ENCODE results near the gene HINT3. TPM values are rescaled to one million over a fixed set of nuclear protein-coding genes. Genes with fewer than 3 reads are reported as not detected.
"Not testable (repeated sequence)": the region's sequence is repeated elsewhere in the genome, so short reads cannot be mapped to it uniquely, and the experiment has no call there.

The HINT3 gene
- total and polyA plus RNA-seq, 9 donors: 22.4 to 31.1 (median 27.0) TPM

DNA sequence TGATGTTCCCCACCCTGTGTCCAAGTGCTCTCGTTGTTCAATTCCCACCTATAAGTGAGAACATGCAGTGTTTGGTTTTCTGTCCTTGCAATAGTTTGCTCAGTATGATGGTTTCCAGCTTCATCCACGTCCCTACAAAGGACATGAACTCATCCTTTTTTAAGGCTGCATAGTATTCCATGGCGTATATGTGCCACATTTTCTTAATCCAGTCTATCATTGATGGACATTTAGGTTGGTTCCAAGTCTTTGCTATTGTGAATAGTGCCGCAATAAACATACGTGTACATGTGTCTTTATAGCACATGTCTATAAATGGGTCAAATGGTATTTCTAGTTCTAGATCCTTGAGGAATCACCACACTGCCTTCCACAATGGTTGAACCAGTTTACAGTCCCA lies 21.1 kb upstream of the HINT3 start:
- not testable (repeated sequence) for H3K27ac ChIP-seq (ENCODE audit: low read length); H3K27me3 ChIP-seq (ENCODE audit: control insufficient read depth, insufficient read depth, low read length); H3K4me1 ChIP-seq (ENCODE audit: control insufficient read depth, insufficient read depth, low read length); H3K36me3 ChIP-seq (ENCODE audit: control insufficient read depth, insufficient read depth, low read length); H3K4me3 ChIP-seq (ENCODE audit: low read length); DNase-seq; H3K9me3 ChIP-seq (replicated peaks; ENCODE audit: control insufficient read depth, low read depth, low read length)
- no CpG with 5 or more reads among the region's 5 CpGs for WGBS (ENCODE audit: insufficient coverage)

DNA sequence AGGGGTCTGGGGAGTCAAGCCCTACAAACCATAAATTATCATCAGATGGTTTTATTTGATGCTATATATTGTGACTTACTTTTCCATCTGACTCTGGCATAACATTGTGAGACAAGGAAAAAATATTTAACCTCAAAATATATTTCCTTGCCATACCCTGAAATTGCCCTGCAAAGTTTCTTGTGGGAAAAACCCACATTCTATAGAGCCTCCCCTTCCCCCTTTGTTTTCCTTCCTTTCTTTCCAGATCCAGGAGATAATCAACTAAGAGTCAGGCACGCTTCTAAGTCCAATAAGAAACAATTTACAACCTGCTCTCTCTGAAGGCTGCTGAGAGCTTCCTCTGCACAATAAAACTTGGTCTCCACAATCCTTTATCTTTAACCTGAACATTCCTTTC lies 17.5 kb upstream of the HINT3 start:
- Histone ChIP-seq H3K9me3 (replicated peaks; ENCODE audit: control insufficient read depth, low read depth, low read length) (no peaks in the 10 kb centered on the region), H3K4me3 (ENCODE audit: low read length) (no peak overlapping the region), H3K36me3 (ENCODE audit: control insufficient read depth, insufficient read depth, low read length) (no peaks in the 10 kb centered on the region), H3K27ac (ENCODE audit: low read length) (no peak overlapping the region), H3K27me3 (ENCODE audit: control insufficient read depth, insufficient read depth, low read length) (no peaks in the 10 kb centered on the region), H3K4me1 (ENCODE audit: control insufficient read depth, insufficient read depth, low read length) (no peaks in the 10 kb centered on the region)
- WGBS (ENCODE audit: insufficient coverage): no CpG with 5 or more reads among the region's 1 CpG
- DNase-seq: no peak

DNA sequence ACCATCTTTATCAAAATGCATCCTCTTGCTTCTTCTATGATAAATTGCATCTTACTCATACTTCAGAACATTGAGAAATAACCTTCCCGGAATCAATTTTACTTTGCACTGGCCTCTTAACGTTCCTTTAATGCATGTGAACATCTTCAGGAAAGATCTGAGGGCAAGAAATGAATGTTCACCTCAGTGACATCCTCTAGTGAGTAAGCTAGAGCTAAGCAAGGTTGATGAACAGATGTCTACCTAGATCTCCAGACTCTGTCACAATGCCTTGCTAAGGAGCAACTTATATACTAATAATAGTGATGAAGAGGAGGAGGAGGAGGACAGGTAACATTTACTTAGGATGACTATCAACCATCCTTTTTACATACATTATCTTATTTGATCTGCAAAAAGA lies 16.8 kb upstream of the HINT3 start:
- DNase-seq: no peak
- no peak overlapping the region for H3K27ac ChIP-seq (ENCODE audit: low read length)
- H3K36me3 ChIP-seq (ENCODE audit: control insufficient read depth, insufficient read depth, low read length): no peaks in the 10 kb centered on the region
- H3K9me3 ChIP-seq (replicated peaks; ENCODE audit: control insufficient read depth, low read depth, low read length): no peaks in the 10 kb centered on the region
- H3K4me3 ChIP-seq (ENCODE audit: low read length): no peak overlapping the region
- no peaks in the 10 kb centered on the region for H3K4me1 ChIP-seq (ENCODE audit: control insufficient read depth, insufficient read depth, low read length)
- no CpG with 5 or more reads among the region's 2 CpGs for WGBS (ENCODE audit: insufficient coverage)
- no peaks in the 10 kb centered on the region for H3K27me3 ChIP-seq (ENCODE audit: control insufficient read depth, insufficient read depth, low read length)

DNA sequence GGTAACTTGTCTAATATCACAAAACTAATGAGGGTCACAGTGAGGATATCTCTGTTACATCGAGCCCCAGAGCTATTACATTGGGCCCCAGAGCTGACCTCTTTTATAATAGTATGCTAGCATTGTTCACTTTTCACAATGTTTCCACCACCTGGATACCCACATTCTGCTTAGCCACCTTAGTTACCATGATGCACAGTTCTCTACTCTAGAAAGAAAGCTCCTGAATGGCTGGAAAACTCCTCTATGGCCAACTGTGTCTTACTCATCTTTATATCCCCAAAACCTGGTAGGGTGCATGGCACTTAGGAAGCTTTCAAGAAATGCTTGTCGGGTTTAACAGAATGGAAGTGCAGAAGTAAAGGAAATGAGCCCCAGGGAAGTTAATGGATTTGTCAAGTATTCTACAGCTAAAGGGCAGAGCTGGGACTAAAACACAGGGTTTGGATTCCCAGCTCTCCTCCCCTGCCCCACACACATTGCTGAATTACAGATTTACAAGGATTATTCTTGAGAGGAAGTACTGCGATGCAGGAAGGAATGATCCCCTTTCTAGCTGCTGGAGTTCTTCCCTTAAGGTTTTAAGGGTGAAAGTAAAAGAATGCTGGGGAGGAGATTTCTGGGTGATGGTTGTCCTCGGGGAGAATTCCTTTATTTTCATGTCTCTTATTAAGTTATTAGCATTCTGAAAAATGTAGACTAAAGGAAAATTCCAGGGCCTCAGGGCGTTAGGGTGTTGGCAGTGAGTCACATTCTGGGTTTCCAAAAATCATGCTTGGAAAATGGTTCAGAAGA lies 16.1 kb upstream of the HINT3 start:
- H3K27me3 ChIP-seq (ENCODE audit: control insufficient read depth, insufficient read depth, low read length): no peaks in the 10 kb centered on the region
- H3K9me3 ChIP-seq (replicated peaks; ENCODE audit: control insufficient read depth, low read depth, low read length): no peaks in the 10 kb centered on the region
- no CpG with 5 or more reads among the region's 5 CpGs for WGBS (ENCODE audit: insufficient coverage)
- H3K4me3 ChIP-seq (ENCODE audit: low read length): no peak overlapping the region
- H3K4me1 ChIP-seq (ENCODE audit: control insufficient read depth, insufficient read depth, low read length): no peaks in the 10 kb centered on the region
- H3K27ac ChIP-seq (ENCODE audit: low read length): no peak overlapping the region
- no peaks in the 10 kb centered on the region for H3K36me3 ChIP-seq (ENCODE audit: control insufficient read depth, insufficient read depth, low read length)
- DNase-seq: no peak

DNA sequence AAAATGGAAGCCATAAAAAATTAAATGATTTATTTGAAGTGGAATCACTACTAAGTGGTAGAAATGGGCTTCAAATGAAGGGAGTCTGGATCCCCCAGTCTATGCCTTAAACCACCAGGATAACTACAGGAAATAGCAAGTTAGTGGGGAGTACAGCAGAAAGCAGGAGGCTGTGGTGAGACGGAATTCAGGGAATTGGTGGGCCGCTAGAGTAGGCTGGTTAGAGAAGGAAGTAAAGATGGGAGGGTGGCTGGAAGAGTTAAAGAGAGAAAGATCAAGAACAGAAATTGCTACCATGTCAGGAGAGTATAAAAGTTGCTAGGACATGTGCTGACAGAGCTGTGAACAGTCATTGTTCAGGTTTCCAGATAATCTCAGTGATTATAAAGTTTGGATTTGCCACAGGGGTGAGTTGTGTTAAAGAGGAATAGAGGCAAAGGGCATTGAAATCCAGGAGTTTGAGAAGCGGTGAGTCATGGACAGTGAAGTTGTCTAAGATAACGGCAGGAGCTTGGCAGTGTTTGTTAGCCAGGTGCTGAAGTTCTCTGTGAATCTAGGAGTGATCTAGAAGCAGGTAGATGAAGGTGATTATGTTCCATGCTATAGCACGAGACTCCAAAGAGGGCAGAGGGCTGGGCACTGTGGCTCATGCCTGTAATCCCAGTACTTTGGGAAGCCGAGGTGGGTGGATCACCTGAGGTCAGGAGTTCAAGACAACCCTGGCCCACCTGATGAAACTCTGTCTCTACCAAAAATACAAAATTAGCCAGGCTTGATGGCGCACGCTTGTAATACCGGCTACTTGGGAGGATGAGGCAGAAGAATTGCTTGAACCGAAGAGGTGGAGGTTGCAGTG lies 13.7 kb upstream of the HINT3 start:
- 76% methylated on average over 6 of the region's 10 CpGs for WGBS (ENCODE audit: insufficient coverage)

DNA sequence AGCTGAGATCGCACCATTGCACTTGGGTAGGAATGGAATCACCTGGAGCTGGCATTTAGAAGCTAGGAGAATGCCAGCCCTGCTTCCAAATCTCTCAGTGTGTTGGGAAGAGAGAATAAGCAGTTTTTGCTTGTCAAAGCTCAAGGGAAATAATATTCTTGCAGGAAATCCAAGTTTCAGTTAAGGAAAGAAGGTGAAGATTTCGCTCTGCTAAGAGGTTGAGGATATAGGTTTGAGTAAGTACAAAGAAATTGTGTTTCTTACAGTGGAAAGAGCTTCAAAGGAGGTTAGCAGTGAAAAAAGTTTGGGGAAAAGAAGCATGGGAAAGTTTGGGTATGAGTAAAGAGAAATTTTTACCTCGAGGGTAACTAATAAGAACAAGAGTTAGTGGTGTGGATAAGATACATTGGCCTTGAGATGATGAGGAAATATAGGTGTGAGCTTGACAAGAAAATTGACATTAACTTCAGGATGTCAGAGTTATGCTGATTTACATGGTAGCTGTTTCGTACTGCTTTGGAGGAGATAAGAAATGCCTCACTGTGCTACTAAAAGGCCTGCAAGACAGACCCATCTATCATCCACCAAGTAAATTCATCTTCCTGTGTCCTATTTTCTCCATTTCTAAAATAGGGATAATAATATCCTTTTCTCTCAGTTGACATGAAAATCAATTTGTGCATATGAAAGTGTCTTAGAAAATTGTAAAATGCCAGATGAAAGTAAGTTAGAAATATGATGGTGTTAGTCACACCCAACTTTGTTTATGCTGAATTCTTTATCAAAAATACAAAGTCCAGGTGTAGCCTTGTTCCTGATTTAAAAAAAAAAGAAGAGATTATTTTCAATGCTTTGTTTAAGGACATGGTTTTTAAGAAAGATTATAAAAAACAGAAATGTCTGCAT lies 12.8 kb upstream of the HINT3 start:
- Histone ChIP-seq H3K4me1 (ENCODE audit: control insufficient read depth, insufficient read depth, low read length) (no peaks in the 10 kb centered on the region), H3K4me3 (ENCODE audit: low read length) (no peak overlapping the region), H3K9me3 (replicated peaks; ENCODE audit: control insufficient read depth, low read depth, low read length) (no peaks in the 10 kb centered on the region), H3K27ac (ENCODE audit: low read length) (peak overlapping the region; percentile 38), H3K36me3 (ENCODE audit: control insufficient read depth, insufficient read depth, low read length) (no peaks in the 10 kb centered on the region), H3K27me3 (ENCODE audit: control insufficient read depth, insufficient read depth, low read length) (no peaks in the 10 kb centered on the region)
- no peak for DNase-seq
- WGBS (ENCODE audit: insufficient coverage): 82% methylated on average over 3 of the region's 4 CpGs

More for the DNA sequence above, 13.7 kb upstream of the HINT3 start:
- H3K4me1 ChIP-seq (ENCODE audit: control insufficient read depth, insufficient read depth, low read length): no peaks in the 10 kb centered on the region
- H3K4me3 ChIP-seq (ENCODE audit: low read length): no peak overlapping the region
- H3K36me3 ChIP-seq (ENCODE audit: control insufficient read depth, insufficient read depth, low read length): no peaks in the 10 kb centered on the region
- H3K27ac ChIP-seq (ENCODE audit: low read length): no peak overlapping the region
- DNase-seq: no peak
- H3K9me3 ChIP-seq (replicated peaks; ENCODE audit: control insufficient read depth, low read depth, low read length): no peaks in the 10 kb centered on the region
- H3K27me3 ChIP-seq (ENCODE audit: control insufficient read depth, insufficient read depth, low read length): no peaks in the 10 kb centered on the region

DNA sequence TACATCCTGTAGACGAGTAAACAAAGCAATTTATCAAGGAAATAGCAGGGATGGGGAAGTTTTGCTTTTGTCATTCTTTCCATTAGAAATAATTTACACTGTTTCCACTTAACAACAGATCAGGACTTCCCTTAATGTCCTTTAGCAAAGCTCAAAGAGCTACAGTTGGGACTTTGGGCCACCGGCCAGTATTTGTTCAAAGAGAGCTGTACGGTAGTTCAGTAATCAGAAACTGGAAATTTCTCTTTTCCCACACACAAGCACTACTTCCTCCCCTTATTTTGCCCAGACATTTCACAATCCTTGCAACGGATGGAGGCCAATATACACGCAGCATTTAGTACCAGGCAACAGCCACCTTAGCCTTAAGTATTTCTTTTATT lies 12.1 kb upstream of the HINT3 start:
- WGBS (ENCODE audit: insufficient coverage): 80% methylated on average over 1 of the region's 5 CpGs
- H3K4me1 ChIP-seq (ENCODE audit: control insufficient read depth, insufficient read depth, low read length): no peaks in the 10 kb centered on the region

DNA sequence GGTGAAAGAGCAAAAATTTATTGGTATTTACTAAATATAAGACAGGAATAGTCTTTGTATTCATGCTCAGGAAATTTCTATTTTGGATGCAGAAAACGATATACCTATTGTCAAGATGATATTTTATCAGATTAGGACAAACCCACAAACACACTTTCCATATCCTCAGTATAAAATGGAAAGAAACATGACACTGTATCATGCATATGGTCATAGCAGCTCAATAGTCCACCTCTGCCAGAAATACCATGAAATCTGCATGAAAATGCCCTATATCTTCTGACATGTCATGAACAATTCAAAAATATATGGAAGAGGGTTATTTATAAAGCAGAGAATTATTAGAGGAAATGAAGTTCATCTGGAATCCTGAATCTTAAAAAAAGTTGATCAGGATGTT lies 11.7 kb upstream of the HINT3 start:
- H3K9me3 ChIP-seq (replicated peaks; ENCODE audit: control insufficient read depth, low read depth, low read length): no peaks in the 10 kb centered on the region
- no peaks in the 10 kb centered on the region for H3K4me1 ChIP-seq (ENCODE audit: control insufficient read depth, insufficient read depth, low read length)
- no peaks in the 10 kb centered on the region for H3K27me3 ChIP-seq (ENCODE audit: control insufficient read depth, insufficient read depth, low read length)
- H3K27ac ChIP-seq (ENCODE audit: low read length): peak overlapping the region; percentile 56
- no peak for DNase-seq
- H3K36me3 ChIP-seq (ENCODE audit: control insufficient read depth, insufficient read depth, low read length): no peaks in the 10 kb centered on the region
- no CpG with 5 or more reads among the region's 1 CpG for WGBS (ENCODE audit: insufficient coverage)
- no peak overlapping the region for H3K4me3 ChIP-seq (ENCODE audit: low read length)

More for the DNA sequence above, 12.1 kb upstream of the HINT3 start:
- peak overlapping the region; percentile 56 for H3K27ac ChIP-seq (ENCODE audit: low read length)
- peak; percentile 80 for DNase-seq
- H3K27me3 ChIP-seq (ENCODE audit: control insufficient read depth, insufficient read depth, low read length): no peaks in the 10 kb centered on the region
- H3K36me3 ChIP-seq (ENCODE audit: control insufficient read depth, insufficient read depth, low read length): no peaks in the 10 kb centered on the region
- H3K4me3 ChIP-seq (ENCODE audit: low read length): no peak overlapping the region
- H3K9me3 ChIP-seq (replicated peaks; ENCODE audit: control insufficient read depth, low read depth, low read length): no peaks in the 10 kb centered on the region

DNA sequence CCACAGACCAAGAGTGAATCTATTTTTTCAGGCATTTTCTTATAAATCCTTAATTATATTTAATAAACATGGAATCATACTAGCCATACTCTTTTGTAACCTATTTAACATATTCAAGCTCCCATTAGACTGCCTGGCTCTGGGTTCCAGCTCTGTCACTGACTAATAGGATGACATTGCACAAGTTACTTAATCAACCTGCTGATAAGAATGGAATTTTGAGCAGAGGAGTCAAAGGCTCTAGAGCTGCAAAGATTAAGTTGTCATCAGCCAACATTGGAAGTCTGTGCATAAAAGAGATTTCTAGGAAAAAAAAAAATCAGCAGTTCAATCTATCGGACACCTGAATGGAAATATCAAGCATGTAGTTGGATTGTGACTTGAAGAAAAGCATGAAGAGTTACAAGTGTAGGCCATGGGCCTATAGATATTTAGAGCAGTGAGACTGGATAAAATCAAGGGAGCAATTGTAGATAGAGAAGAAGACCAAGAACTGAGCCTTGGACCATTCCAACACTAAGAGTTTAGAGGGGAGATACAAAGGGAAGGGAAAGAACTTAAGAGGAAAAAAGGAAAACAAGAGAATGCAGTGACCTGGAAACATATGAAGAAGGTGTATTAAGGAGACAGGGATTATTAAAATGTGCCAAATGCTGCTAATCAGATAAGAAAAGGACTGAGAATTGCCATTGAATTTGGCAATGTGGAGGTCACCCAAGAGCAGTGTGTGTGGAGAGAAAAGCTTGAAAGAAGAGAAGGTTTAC lies 11.0 kb upstream of the HINT3 start:
- Histone ChIP-seq H3K9me3 (replicated peaks; ENCODE audit: control insufficient read depth, low read depth, low read length) (no peaks in the 10 kb centered on the region), H3K4me1 (ENCODE audit: control insufficient read depth, insufficient read depth, low read length) (no peaks in the 10 kb centered on the region), H3K36me3 (ENCODE audit: control insufficient read depth, insufficient read depth, low read length) (no peaks in the 10 kb centered on the region), H3K27ac (ENCODE audit: low read length) (no peak overlapping the region), H3K4me3 (ENCODE audit: low read length) (no peak overlapping the region), H3K27me3 (ENCODE audit: control insufficient read depth, insufficient read depth, low read length) (no peaks in the 10 kb centered on the region)
- 100% methylated on average over 1 of the region's 1 CpG for whole genome bisulfite sequencing (ENCODE audit: insufficient coverage)
- no peak for DNase-seq
